Epithelial cell of esophagus (primary cell): ENCODE data around the gene MT1B.

ENCODE experiments used
- DNase-seq: peaks from one replicate; pipeline ENCODE4 v3.0.0; 2010; ENCODE audit warnings: low read depth
- H3K4me3 ChIP-seq: 2 replicates; pipeline ENCODE4 v1.5.1; 2011; ENCODE audit warnings: mild to moderate bottlenecking, low read length, control low read depth
- TF ChIP-seq, protein P1 (sequence below): IDR thresholded peaks from 2 replicates; pipeline ENCODE4 v1.5.1; 2011; ENCODE audit warnings: low read depth, mild to moderate bottlenecking, low read length, control low read depth, inconsistent platforms; ENCODE audit not compliant: insufficient read depth; ENCODE audit errors: missing control alignments

The MT1B gene

DNA sequence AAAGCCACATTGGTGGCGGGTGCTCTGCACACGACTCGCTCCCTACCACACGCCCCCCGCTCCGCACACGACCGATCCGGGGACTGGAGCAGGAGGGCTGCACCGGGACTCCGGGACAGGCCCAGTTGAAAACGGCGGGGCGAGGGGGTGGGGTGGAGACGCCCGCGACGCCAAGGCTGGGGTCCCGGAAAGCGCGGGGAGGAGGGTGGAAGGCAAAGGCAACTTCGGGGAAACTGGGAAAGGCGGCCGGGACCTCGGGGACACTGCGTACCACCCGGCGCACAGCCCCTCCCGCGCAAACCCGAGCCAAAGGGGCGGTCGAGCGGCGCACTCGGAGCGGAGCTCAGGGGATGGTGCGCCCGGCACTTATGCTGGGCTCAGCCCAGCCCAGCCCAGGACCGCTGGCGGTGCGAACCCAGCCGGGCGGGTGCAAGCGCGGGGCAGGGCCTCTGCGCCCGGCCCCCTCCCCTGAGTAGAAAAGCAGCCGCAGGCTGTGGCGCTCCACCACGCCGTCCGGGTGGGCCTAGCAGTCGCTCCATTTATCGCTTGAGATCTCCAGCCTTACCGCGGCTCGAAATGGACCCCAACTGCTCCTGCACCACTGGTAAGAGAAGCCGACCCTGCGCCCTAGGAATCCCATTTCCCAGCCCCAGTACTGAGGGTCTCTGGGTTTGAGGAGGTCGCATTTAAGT lies 19.4 kb upstream of the MT1B start, which contains the start of gene MT1M:
Gene MT1M, plus strand, starts transcription at position 504 of the 692 bp plus-strand sequence. Its CDS starts 73 bp downstream, at position 577.
- DNase-seq = no peak
- TF ChIP-seq, protein P1, sequence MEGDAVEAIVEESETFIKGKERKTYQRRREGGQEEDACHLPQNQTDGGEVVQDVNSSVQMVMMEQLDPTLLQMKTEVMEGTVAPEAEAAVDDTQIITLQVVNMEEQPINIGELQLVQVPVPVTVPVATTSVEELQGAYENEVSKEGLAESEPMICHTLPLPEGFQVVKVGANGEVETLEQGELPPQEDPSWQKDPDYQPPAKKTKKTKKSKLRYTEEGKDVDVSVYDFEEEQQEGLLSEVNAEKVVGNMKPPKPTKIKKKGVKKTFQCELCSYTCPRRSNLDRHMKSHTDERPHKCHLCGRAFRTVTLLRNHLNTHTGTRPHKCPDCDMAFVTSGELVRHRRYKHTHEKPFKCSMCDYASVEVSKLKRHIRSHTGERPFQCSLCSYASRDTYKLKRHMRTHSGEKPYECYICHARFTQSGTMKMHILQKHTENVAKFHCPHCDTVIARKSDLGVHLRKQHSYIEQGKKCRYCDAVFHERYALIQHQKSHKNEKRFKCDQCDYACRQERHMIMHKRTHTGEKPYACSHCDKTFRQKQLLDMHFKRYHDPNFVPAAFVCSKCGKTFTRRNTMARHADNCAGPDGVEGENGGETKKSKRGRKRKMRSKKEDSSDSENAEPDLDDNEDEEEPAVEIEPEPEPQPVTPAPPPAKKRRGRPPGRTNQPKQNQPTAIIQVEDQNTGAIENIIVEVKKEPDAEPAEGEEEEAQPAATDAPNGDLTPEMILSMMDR = no peak
- H3K4me3 ChIP-seq = peak within 1 kb of the TSS; percentile 30

DNA sequence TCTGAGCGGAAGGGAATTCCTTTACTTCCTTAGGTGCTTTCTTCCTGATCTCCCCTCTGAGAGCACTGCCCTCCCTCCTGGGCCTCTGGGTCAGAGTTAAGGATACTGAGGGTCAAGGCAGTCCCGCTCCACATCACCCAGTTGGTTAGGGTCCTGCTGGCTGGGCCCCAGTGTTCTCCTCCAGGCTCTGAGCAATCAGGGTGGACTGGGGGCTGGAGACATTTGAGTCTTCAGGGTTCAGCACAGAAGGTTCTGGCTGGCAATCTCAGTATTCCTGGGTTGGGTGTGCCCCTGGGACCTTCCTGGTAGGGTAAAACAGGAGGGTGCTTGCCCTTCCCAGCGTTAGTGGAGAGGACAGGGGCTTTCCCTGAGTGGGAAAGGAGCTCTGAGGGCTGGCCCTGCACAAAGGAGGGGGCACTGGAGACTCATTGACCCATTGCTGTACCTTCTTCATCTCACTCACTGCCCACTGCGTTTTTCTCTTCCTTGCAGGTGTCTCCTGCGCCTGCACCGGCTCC lies 18.8 kb upstream of the MT1B start:
- no peak overlapping the region for H3K4me3 ChIP-seq
- TF ChIP-seq, protein P1 = no peak
- no peak for DNase-seq

DNA sequence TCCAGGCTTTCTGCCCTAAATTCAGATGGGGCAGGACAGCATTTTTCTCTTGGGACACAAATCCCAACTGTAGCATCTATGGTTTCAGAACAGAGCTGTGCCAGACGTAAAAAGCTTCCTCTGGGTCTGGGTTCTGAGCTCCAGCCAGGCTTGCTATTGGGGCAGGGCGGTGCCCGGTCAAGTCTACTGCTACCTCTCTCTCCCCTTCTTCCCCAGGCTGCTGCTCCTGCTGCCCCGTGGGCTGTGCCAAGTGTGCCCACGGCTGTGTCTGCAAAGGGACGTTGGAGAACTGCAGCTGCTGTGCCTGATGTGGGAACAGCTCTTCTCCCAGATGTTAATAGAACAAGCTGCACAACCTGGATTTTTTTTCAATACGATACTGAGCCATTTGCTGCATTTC lies 18.2 kb upstream of the MT1B start:
- no peak for DNase-seq
- TF ChIP-seq, protein P1 = no peak
- H3K4me3 ChIP-seq = no peak overlapping the region

DNA sequence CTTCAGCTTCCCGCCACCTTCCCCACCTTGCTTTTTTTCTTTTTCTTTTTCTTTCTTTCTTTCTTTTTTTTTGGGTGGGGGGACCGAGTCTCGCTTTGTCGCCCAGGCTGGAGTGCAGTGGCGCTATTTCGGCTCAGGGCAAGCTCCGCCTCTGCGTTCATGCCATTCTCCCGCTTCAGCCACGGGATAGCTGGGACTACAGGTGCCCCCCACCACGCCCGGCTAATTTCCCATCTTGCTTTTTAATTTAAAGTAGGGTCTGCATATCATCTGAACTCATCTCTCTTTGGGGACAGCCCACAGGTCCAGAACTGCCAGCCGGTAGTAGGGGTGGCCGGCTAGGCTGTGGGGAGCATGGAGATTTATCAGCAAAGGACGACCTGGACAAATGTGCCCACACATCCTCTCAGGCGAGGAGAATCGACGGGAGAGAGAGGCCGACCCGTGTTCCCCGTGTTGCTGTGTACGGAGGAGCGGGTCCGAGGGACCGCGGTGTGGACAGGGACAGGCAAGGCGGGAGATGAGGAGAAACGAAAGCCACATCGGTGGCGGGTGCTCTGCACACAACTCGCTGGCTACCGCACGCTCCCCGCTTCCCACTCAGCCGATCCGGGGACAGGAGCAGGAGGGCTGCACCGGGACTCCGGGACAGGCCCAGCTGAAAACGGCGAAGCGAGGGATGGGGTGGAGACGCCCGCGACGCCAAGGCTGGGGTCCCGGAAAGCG lies 16.8 kb upstream of the MT1B start:
- H3K4me3 ChIP-seq = no peak overlapping the region
- DNase-seq = no peak
- TF ChIP-seq, protein P1 = no peak

DNA sequence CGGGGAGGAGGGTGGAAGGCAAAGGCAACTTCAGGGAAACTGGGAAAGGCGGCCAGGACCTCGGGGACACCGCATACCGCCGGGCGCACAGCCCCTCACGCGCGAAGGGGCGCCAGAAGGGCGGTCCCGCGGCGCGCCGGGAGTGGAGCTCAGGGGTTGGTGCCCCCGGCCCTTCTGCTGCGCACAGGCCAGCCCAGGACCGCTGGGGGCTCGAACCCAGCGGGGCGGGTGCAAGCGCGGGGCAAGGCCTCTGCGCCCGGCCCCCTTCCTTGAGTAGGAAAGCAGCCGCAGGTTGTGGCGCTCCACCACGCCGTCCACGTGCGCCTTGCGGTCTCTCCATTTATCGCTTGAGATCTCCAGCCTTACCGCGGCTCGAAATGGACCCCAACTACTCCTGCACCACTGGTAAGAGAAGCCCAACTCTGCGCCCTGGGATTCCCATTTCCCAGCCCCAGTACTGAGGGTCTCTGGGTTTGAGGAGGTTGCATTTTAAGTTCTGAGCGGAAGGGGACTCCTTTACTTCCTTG lies 16.2 kb upstream of the MT1B start:
- H3K4me3 ChIP-seq = no peak overlapping the region
- TF ChIP-seq, protein P1 = no peak
- DNase-seq = no peak

DNA sequence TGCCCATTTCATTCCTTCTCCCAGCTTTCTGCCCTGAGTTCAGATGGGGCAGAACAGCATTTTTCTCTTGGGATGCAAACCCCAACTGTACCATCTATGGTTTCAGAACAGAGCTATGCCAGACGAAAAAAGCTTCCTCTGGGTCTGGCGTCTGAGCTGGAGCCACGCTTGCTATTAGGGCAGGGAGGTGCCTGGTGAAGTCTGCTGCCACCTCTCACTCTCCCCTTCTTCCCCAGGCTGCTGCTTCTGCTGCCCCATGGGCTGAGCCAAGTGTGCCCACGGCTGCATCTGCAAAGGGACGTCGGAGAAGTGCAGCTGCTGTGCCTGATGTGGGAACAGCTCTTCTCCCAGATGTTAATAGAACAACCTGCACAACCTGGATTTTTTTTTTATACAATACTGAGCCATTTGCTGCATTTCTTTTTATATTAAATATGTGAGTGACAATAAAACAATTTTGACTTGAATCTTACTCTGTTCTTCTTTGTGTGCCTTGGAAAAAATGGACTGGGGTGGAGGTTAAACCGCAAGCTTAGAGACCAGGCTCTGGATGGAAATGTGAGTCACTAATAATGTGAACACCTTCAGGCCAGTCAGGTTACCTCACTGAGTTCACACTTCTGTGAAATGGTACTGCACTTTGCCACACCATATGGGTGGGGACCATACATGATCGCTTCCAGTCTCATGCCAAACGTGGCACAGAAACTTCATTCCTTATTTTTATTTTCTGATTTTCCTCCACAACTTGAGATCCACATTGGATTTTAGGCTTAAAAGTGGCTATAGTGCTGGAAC lies 14.9 kb upstream of the MT1B start:
- TF ChIP-seq, protein P1 = no peak
- no peak overlapping the region for H3K4me3 ChIP-seq
- no peak for DNase-seq
